ENCODE data around the gene KMT2E.
"Not testable (repeated sequence)": the region's sequence is repeated elsewhere in the genome, so short reads cannot be mapped to it uniquely, and the experiment has no call there.

KMT2E gene

GRCh38 chr7:105022458-105022857 is 8.5 kb downstream of the KMT2E start:
- TF ChIP-seq CTCF (conservative IDR thresholded peaks at IDR 0.05; ENCODE audit: low read depth) = no peak
- DNase-seq (ENCODE audit: low spot score) = no peak
- ChIA-PET POLR2A (ENCODE audit: low non-redundant PET) (no interaction called here), CTCF (no interaction called here)
- no peak overlapping the region for H3K27ac ChIP-seq

- ChIA-PET CTCF (interaction anchor here (0.5 to 0.7 kb wide), 2 partner anchors 11 to 55 kb away, joined by 3 read pairs; no protein-coding TSS in a partner anchor), POLR2A (ENCODE audit: low non-redundant PET) (no interaction called here)
- no peak for TF ChIP-seq CTCF (conservative IDR thresholded peaks at IDR 0.05; ENCODE audit: low read depth)
- H3K27ac ChIP-seq = no peak overlapping the region
- no peak for DNase-seq (ENCODE audit: low spot score)
These were observed 10.7 kb downstream of the KMT2E start for GRCh38 chr7:105024734-105025133.

- CTCF ChIA-PET = interaction anchor here (0.6 to 0.9 kb wide), 3 partner anchors 46 to 155 kb away, joined by 3 to 8 read pairs (median 3); no protein-coding TSS in a partner anchor
- no peak for TF ChIP-seq CTCF (conservative IDR thresholded peaks at IDR 0.05; ENCODE audit: low read depth)
- POLR2A ChIA-PET (ENCODE audit: low non-redundant PET) = no interaction called here
- DNase-seq (ENCODE audit: low spot score) = no peak
- no peak overlapping the region for H3K27ac ChIP-seq
These were observed 12.7 kb downstream of the KMT2E start for GRCh38 chr7:105026750-105027149.

GRCh38 chr7:105027176-105027853 is 13.3 kb downstream of the KMT2E start:
- no peak for TF ChIP-seq CTCF (conservative IDR thresholded peaks at IDR 0.05; ENCODE audit: low read depth)
- no peak overlapping the region for H3K27ac ChIP-seq
- CTCF ChIA-PET = interaction anchor here (0.6 to 0.9 kb wide), 2 partner anchors 46 to 370 kb away, joined by 3 read pairs; no protein-coding TSS in a partner anchor
- DNase-seq (ENCODE audit: low spot score) = no peak
- POLR2A ChIA-PET (ENCODE audit: low non-redundant PET) = no interaction called here

GRCh38 chr7:105028004-105028403 is 14.0 kb downstream of the KMT2E start:
- DNase-seq (ENCODE audit: low spot score) = no peak
- TF ChIP-seq CTCF (conservative IDR thresholded peaks at IDR 0.05; ENCODE audit: low read depth) = no peak
- no peak overlapping the region for H3K27ac ChIP-seq
- ChIA-PET CTCF (interaction anchor here (0.6 kb wide), 1 partner anchor 369 kb away, joined by 3 read pairs; no protein-coding TSS in a partner anchor), POLR2A (ENCODE audit: low non-redundant PET) (no interaction called here)

GRCh38 chr7:105028941-105029340 is 14.9 kb downstream of the KMT2E start:
- H3K27ac ChIP-seq; CTCF ChIA-PET; DNase-seq (ENCODE audit: low spot score); POLR2A ChIA-PET (ENCODE audit: low non-redundant PET): not testable (repeated sequence)

GRCh38 chr7:105030447-105030846 is 16.4 kb downstream of the KMT2E start:
- H3K27ac ChIP-seq = no peak overlapping the region
- ChIA-PET CTCF (no interaction called here), POLR2A (ENCODE audit: low non-redundant PET) (no interaction called here)
- TF ChIP-seq CTCF (conservative IDR thresholded peaks at IDR 0.05; ENCODE audit: low read depth) = no peak
- DNase-seq (ENCODE audit: low spot score) = no peak

All from RWPE1 (cell line).